ENCODE data around the gene XPR1.
"Not testable (repeated sequence)": the region's sequence is repeated elsewhere in the genome, so short reads cannot be mapped to it uniquely, and the experiment has no call there.

The XPR1 gene

DNA sequence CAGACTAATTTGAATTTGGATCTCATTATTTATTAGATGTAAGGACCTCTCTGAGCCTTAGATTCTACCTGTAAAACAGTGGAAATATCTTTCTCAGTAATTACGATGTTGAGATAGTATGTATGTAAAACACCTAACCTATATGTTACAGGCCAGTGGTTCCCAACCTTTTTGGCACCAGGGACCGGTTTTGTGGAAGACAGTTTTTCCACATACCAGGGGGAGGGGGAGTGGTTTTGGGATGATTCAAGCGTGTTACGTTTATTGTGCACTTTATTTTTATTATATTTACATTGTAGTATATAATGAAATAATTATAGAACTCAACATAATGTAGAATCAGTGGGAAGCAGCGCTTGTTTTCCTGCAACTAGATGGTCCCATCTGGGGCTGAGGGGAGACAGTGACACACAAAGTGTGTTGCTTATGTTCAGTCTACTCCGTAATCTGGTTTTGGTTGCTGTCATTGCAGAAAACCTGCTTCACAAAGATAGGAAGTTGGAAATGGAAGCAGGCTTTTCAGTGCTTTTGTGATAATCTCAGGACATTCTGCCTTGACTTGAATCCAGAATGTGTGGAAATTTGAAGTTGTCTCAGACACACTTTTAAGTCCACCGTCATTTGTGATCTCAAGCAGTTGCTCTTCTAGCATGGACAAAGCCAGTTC is 12.8 kb downstream of the XPR1 start:
- DNase-seq, result no peak

DNA sequence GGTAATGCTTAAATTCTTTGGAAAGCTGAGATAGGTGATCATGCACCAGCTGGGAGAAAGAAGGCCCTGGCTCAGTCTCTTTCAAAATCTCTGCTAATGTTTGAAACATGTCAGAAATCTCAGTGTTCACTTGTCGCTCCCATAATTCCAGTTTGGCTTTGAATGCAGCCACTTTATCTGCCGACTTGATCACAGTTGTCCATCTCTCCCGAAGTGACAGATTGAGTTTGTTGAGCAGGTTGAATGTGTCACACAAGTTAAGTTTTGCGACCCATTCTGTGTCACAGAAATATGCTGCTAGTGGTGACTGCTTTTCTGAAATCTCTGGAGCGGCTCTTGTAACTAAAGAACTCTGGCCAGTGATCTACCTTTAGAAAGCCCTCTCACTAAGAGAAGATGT is 13.4 kb downstream of the XPR1 start:
- not testable (repeated sequence) for DNase-seq

DNA sequence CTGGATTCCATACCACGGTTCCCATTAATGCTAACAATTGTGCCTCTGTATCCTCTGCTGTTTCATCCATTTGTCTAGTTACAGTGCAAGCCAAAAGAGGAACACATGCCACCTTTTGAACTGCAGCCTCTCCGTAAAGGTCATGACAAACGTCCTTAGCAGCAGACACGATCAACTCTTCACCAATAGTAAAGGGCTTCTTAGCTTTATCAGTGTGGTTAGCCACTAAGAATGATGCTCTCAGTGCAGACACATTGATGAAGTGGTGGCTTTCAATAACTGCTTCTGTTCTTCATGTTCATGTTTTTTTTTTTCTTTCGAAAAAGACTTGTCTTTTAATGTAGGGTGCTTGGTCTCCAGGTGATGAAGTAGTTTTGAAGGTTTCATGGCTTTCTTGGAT is 14.3 kb downstream of the XPR1 start:
- no peak for DNase-seq

DNA sequence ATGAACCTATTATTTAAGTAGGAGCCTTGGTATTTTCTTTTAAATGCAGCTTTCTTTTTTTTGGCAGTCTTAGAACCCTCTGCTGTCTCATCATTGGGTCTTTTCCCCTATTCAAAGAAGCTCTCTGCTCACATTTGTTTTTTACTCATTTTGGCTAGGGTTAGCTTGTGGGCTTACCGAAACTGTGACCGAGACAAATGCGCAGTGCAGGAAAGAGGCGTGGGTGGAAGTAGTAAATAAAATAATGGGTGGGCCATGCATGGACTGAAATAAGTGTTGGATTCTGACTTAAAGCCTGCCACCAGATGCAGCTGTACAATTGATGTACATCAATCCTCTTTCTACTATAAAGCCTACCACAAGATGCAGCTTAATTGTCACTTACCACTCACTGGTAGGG is 14.7 kb downstream of the XPR1 start:
- no peak for DNase-seq

DNA sequence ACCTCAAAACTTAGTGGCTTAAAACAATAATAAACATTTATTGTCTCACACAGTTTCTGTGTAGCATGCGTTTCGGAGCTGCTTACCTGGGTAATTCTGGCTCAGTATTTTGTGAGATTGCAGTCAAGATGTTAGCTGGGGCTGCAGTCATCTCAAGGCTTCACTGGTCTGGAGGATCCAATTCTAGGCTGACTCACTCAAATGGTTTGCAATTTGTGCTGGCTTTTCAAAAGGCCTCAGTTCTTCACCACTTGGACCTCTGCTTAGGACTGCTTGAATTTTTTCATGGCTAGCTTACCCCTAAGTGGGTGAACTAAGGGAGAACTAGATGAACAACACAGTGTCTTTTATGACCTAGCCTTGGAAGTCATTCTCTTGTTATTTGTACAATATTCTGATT is 21.0 kb downstream of the XPR1 start:
- DNase-seq, result no peak

DNA sequence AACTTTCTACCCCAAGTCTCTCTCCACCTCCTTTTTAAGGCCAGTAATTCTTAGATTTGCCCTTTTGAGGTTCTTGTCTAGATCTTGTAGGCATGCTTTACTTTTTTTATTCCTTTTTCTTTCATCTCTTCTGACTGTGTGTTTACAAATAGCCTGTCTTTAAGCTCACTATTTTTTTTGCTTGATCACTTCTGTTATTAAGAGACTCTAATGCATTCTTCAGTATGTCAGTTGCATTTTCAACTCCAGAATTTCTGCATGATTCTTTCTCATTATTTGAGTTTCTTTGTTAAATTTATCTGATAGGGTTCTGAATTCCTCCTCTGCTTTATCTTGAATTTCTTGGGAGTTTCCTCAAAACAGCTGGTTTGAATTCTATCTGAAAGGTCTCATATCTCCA is 30.9 kb downstream of the XPR1 start:
- DNase-seq, result no peak

DNA sequence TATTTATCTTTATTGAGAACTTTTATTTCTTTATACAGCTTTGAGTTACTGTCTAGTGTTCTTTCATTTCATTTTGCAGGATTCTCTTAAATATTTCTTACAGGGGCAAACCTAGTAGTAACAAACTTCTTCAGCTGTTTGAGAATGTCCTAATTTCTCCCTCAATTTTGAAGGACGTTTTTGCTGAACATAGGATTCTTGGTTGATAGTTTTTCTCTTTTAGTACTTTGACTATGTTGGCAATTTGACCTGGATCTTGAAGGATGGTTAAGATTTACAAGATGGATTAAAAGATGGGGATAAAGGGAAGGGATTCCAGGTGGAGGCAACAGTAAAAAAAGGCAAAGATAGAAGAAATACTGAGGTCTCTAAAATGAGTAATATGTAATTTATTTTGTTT is 38.9 kb downstream of the XPR1 start:
- DNase-seq, result no peak

DNA sequence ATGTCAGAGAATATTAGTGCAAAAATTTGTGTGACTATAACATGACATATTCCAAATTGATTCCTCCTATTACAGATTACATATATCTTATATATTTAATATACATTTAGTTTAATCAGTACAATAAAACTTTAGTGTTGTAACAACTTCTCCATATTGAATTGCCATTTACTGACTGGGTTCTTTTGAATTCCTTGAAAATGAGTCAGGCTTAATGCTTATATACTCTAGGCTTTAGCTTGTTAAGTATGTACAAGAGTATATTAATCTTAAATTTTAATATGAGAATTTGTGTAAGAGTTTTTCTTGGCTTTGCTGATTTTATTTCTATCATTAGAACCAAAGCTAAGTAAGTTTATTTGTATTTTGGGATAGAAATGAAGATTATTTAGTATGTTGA is 40.3 kb downstream of the XPR1 start:
- DNase-seq, result no peak

DNA sequence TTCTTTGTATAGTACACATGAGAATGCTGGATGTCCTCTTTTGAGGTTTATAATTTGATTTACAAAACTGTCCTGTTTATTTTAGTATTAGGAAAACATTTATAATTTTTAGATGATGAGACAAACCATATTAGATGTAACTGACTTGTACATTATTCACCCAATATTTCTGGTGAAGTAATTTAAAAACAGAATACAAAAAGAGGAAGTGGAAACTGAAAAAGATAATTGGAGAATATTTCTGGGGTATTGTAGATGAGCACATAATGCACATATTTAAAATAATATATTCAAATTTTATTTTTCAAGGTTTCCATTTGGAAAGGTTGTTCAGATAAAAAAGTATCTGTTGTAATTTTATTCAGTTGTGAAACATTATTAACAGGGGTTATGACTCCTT is 40.7 kb downstream of the XPR1 start:
- no peak for DNase-seq

DNA sequence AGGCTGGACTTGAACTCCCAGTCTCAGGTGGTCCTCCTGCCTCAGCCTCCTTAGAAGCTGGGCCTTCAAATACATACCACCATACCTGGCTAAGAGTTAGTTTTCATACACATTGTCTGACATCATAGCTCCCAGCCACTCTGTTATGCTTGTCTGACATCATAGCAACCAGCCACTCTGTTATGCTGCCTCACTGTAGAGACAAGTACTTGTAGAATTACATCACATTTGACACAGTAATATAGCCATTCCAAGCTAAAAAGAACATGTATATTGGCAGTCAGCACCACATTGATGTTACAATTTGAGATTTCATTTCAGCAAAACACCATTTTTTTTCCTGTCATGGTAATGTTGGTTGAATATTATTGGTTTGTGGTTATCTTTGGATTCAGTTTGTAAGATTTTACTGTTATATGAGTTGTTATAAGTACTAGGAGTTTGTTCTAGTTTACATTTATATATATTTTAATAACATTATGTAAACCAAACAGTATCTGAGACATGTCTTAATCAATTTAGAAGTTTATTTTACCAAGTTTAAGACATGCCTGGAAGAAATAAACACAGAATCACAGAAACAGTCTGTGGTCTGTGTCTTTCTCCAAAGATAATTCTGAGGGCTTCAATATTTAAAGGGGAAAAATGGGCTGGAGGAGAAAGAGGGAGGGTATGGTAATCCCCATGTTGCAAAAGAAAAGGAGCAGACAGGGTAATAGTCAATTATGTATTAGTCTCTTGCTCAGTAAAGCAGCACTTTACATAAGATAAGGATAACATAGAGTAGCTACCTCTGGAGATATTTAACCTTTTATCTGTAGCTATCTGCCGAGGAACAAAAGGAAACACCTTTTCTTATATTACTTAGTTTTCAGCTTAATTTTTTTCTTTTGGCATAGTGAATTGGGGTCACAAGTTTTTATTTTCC is 43.0 kb downstream of the XPR1 start:
- DNase-seq, result no peak

DNA sequence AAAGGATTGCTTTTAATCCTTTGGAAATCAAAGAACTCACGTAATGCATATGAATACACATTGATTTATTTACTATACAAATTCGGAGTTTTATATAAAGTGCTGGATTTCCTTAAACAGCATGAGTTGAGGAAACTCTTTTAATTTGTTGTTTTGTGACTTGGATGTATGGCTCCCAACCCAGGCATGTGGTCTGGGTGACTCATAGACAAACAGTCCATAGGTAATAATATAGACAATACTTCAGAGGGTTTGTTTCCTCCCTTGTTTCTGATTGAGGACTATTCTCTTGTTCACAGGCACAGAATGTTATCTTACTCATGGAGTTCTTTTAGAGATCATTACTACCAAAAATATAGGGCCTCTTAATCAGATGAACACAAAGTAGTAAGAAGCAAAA is 43.8 kb downstream of the XPR1 start:
- DNase-seq, result no peak

DNA sequence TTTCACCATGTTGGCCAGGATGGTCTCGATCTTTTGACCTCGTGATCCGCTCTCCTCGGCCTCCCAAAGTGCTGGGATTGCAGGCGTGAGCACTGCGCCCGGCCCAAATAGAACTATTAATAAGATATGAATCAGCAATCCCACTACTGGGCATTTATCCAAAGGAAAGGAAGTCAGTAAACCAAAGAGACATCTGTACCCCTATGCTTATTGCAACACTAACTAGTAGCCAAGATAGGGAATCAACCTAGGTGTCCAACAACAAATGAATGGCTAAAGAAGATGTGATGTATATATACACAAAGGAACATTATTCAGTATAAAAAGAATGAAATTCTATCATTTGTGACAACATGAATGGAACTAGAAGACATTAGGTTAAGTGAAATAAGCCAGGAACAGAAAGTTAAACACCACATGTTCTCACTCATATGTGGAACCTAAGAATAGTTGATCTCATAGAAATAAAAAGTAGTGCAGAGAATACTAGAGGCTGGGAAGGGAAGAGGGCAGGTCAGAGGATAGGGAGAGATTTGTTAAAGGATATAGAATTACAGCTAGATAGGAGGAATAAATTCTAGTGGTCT is 48.8 kb downstream of the XPR1 start:
- no peak for DNase-seq

DNA sequence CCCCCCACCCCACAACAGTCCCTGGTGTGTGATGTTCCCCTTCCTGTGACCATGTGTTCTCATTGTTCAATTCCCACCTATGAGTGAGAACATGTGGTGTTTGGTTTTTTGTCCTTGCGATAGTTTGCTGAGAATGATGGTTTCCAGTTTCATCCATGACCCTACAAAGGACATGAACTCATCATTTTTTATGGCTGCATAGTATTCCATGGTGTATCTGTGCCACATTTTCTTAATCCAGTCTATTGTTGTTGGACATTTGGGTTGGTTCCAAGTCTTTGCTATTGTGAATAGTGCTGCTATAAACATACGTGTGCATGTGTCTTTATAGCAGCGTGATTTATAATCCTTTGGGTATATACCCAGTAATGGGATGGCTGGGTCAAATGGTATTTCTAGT is 51.3 kb downstream of the XPR1 start:
- not testable (repeated sequence) for DNase-seq

DNA sequence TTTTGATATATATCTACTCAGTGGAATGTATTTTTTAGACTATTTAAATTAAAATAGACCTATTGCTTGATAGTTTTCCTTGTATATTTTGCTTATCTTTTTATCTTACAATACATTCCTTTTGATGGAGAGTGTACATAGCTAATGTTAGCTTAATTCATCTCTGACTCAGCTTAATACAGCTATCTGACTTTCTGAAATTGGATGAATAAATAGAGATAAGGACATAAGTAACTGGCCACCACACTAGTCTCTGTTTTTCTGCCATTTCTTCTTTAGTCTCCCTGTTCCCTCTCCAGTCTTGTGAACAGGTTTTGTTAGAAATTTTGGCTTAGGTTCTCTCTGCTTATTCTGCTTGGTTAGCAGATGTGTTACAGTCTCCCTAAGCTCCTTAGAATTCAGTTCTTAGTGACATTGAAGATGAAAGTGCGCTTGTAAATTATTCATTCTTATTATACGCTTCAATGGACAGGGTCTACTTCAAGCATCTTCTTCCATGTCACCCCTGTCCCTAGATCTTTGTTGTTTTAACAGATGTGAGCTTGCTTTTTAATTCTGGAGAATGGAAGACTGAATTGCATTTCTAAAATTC is 59.6 kb downstream of the XPR1 start:
- DNase-seq, result no peak

DNA sequence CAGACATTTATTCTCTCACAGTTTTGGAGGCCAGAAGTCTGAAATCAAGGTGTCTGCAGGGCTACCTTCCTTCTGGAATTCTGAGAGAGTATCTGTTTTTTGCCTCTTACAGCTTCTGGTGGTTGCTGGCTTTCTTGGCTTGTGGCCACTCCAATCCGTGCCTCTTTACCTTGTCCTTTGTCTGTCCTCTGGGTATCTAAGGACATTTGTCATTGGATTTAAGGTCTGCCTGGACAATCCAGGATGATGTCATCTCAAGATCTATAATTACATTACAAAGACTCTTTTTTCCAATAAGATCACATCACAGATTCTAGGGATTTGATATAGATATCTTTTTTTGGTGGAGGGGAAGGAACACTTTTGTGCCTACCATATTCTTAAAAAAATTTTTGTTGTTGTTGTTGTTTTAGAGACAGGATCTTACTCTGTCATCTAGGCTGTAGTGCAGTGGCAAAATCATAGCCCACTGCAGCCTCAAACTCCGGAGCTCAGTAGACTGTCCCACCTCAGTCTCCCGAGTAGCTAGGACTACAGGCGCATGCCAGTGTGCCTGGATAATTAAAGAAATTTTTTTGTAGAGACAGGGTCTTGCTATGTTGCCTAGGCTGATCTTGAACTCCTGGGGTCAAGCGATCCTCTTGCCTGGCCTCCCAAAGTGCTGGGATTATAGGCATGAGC is 61.9 kb downstream of the XPR1 start:
- DNase-seq, result no peak

DNA sequence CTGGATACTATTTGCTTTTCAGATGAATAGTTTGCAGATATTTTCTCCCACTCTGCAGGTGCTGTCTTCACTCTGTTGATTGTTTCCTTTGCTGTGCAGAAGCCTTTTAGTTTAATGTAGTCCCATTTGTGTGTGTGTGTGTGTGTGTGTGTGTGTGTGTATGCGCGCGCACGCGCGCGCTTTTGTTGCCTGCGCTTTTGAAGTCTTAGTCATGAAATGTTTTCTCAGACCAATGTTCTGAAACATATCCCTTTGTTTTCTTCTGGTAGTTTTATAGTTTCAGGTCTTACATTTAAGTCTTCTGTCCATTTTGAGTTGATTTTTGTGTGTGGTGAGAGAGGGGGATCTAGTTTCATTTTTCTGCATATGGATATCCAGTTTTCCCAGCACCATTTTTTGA is 63.5 kb downstream of the XPR1 start:
- no peak for DNase-seq

DNA sequence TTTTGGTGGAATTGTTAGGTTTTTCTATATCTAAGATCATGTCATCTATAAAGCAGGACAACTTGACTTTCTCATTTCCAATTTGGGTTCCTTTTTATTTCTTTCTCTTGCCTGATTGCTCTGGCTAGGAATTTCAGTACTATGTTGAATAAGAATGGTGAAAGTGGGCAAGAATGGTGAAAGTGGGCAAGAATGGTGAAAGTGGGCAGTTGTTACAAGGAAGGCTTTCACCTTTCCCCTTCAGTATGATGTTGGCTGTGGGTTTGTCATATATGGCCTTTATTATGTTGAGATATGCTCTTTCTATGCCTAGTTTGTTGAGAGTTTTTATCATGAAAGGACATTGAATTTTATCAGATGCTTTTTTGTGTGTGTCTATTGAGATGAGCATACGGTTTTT is 64.5 kb downstream of the XPR1 start:
- no peak for DNase-seq

DNA sequence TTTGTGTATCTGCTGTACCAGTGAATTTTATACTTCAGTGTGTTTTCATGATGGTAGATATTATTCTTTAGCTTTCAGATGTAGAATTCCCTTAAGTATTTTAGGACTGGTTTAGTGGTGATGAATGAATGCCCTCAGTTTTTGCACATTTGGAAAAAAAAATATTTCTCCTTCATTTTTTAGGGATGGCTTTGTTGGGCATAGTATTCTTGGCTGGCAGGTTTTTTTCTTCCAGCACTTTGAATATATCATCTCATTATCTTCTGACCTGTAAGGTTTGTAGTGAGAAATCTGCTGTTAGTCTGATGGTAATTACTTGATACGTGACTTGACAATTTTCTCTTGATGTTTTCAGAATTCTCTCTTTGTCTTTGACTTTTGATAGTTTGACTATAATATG is 66.8 kb downstream of the XPR1 start:
- DNase-seq, result no peak

DNA sequence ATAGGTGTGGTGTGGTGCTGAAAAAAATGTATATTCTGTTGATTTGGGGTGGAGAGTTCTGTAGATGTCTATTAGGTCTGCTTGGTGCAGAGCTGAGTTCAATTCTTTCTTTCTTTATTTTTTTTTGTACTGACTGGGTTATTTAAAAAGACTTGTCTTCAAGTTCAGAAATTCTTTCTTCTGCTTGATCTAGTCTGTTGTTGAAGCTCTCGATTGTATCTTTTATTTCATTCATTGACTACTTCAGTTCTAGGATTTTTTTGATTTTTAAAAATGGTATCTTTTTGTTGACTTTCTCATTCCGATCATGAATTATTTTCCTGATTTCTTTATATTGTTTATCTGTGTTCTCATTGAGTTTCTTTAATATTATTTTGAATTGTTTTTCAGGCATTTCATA is 70.6 kb downstream of the XPR1 start:
- not testable (repeated sequence) for DNase-seq

DNA sequence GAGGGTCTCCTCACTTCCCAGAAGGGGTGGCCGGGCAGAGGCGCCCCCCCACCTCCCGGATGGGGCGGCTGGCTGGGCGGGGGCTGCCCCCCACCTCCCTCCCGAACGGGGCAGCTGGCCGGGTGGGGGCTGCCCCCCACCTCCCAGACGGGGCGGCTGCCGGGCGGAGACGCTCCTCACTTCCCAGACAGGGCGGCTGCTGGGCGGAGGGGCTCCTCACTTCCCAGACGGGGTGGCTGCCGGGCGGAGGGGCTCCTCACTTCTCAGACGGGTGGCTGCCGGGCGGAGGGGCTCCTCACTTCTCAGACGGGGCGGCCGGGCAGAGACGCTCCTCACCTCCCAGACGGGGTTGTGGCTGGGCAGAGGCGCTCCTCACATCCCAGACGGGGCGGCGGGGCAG is 78.9 kb downstream of the XPR1 start:
- DNase-seq, result not testable (repeated sequence)

DNA sequence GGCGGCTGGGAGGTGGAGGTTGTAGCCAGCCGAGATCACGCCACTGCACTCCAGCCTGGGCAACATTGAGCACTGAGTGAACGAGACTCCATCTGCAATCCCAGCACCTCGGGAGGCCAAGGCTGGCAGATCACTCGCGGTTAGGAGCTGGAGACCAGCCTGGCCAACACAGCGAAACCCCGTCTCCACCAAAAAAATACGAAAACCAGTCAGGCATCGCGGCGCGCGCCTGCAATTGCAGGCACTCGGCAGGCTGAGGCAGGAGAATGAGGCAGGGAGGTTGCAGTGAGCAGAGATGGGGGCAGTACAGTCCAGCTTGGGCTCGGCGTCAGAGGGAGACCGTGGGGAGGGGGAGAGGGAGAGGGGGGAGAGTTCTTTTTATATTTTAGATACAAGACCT is 79.4 kb downstream of the XPR1 start:
- not testable (repeated sequence) for DNase-seq

DNA sequence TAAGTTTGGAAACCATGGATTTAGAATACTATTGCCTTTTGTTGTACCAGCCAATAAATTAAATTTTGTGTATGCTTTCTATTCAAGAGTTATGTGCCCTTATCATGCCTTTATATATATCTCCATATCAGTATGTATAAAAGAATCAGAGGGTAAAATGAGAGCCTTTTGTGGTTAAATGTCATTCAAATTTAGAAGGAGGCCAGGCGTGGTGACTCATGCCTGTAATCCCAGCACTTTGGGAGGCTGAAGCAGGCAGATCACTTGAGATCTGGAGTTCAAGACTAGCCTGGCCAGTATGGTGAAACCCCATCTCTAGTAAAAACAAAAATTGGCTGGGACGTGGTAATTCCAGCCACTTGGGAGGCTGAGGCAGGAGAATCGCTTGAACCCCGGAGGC is 88.9 kb downstream of the XPR1 start:
- no peak for DNase-seq

DNA sequence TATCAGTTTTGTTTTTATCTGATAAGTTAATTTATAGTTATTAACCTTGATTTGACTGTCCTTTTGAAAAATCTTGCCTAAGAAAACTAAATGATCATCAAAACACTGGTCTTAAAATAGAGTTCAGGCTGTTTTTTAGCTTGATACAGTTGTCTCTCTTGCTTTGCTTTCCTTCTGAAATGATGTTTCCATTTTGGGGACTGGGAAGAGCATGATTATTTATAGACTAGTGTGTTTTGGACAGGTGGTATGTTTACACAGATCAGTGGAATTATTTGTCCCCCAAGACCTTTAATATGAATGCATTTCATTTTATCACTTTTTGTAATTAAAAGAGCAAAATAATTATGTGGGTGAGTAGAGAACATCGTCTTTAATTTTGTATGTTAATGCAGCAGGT is 90.8 kb downstream of the XPR1 start:
- DNase-seq, result no peak

Data from NK-92 treated with Interleukin-12 subunit alpha and Interleukin-12 subunit beta, amount 100 ng/mL, for 24 hours (cell line).